ENCODE measurements around the gene BCDIN3D. TPM values are rescaled to one million over a fixed set of nuclear protein-coding genes. Genes with fewer than 3 reads are reported as not detected.

The BCDIN3D gene
- total and polyA plus RNA-seq, 2 of the 8 experiments (the other 6 are each of a cell fraction or from before 2014, with no cell fraction given): 1.6 to 2.4 TPM

DNA sequence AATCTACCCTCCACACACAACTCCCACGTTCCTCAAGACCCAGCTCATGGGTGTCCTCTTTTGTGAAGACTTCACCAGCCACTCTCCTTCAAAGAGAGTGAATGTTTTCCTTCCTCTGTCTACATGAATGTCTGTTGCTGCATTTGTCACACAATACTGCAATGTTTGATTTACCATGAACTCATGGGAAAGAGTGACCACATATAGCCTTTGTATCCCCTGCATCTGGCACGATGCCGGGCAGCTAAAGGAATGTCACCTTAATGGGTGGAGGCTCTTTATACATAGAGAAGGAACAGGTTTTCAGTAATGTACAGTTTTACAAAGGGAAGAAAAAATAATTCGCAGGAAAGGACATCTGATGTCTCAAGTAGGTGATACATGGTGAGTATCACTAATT is 12.1 kb upstream of the BCDIN3D start:
- H3K23me2 ChIP-seq (ENCODE audit: low read depth, low read length): no peaks in the 10 kb centered on the region; the same call in 1 of the 2 replicates
- 0 out of 7 replicates have a peak overlapping the region, but pooled peaks of 1 of the 4 experiments have one; percentile 15 for H3K9ac ChIP-seq (replicated peaks in 1 of 4; ENCODE audit: extremely low read depth in 1 of 4, low read depth in 3 of 4, low read length in 3 of 4)
- H4K20me1 ChIP-seq (replicated peaks in 1 of 2; ENCODE audit: control insufficient read depth in 1 of 2, insufficient read depth in 2 of 2, low read length in 2 of 2): no peaks in the 10 kb centered on the region
- H3K18ac ChIP-seq (ENCODE audit: extremely low read depth, low read length): no peak overlapping the region
- no peak overlapping the region; the same call in 1 of the 2 replicates for H2AK5ac ChIP-seq (ENCODE audit: low read depth, low read length)
- peaks cover 4 to 5% of the 10 kb centered on the region in 2 experiments; a peak in 2 of 4 replicates for H3K9me3 ChIP-seq (ENCODE audit: insufficient read depth in 2 of 2, low read depth in 1 of 2, low read length in 1 of 2)
- H2BK5ac ChIP-seq (ENCODE audit: low read depth, low read length): no peak overlapping the region
- POLR2A ChIA-PET (ENCODE audit: partially characterized antibody): no interaction called here
- H3K4me3 ChIP-seq (ENCODE audit: extremely low read depth in 1 of 4, insufficient read depth in 2 of 4, low read depth in 3 of 4, low read length in 4 of 4): no peak overlapping the region
- no peak overlapping the region for H3K27ac ChIP-seq (ENCODE audit: low read depth, low read length)
- no peaks in the 10 kb centered on the region for H3K79me2 ChIP-seq (ENCODE audit: control insufficient read depth in 1 of 2, insufficient read depth in 2 of 2, low read length in 2 of 2)
- FAIRE-seq (no peak), DNase-seq (ENCODE audit: low read depth in 1 of 2, low spot score in 2 of 2) (no peak)
- H3K56ac ChIP-seq (replicated peaks; ENCODE audit: insufficient read length, low read depth, low read length): no peak overlapping the region
- H3K4me1 ChIP-seq (replicated peaks in 1 of 4; ENCODE audit: control insufficient read depth in 3 of 4, insufficient read depth in 4 of 4, low read length in 3 of 4): no peaks in the 10 kb centered on the region
- H2BK120ac ChIP-seq (replicated peaks; ENCODE audit: low read depth, low read length): no peak overlapping the region
- H3K23ac ChIP-seq (ENCODE audit: insufficient read length): no peak overlapping the region
- H2BK20ac ChIP-seq (ENCODE audit: low read length): no peak overlapping the region
- H4K91ac ChIP-seq (replicated peaks; ENCODE audit: insufficient read length, low read length): no peak overlapping the region
- no peaks in the 10 kb centered on the region for H3K27me3 ChIP-seq (replicated peaks in 1 of 4; ENCODE audit: control insufficient read depth in 3 of 4, extremely low read depth in 1 of 4, insufficient read depth in 3 of 4, low read length in 3 of 4)
- CTCF ChIA-PET (ENCODE audit: partially characterized antibody): interaction anchor here (1.1 to 4.6 kb wide), 5 partner anchors 9 to 112 kb away, joined by 4 to 18 read pairs (median 5); partner anchors contain the start of gene BCDIN3D
- 0 out of 2 replicates have a peak overlapping the region, but pooled peaks have one; percentile 5 for H2BK15ac ChIP-seq (ENCODE audit: low read length)
- H4K8ac ChIP-seq (ENCODE audit: extremely low read depth, insufficient read depth, low read length): no peak overlapping the region
- no peak overlapping the region for H4K5ac ChIP-seq (ENCODE audit: insufficient read length, low read depth, low read length)
- H2BK12ac ChIP-seq (ENCODE audit: low read depth, low read length): 0 out of 2 replicates have a peak overlapping the region, but pooled peaks have one; percentile 17
- H3K36me3 ChIP-seq (ENCODE audit: control insufficient read depth in 2 of 4, insufficient read depth in 4 of 4, low read length in 3 of 4): no peaks in the 10 kb centered on the region
- no peak overlapping the region for H3K4me2 ChIP-seq (ENCODE audit: insufficient read depth in 1 of 2, low read depth in 2 of 2, low read length in 2 of 2)
- no peak overlapping the region for H3K4ac ChIP-seq (replicated peaks; ENCODE audit: insufficient read length, low read depth, low read length)
- no peak overlapping the region for H2AFZ ChIP-seq (ENCODE audit: low read length)
- no peak overlapping the region for H3K14ac ChIP-seq (ENCODE audit: insufficient read length)
- H3K79me1 ChIP-seq (ENCODE audit: low read depth, low read length): no peaks in the 10 kb centered on the region
- WGBS, 2 experiments (ENCODE audit: extremely low coverage in 1 of 2, insufficient coverage in 1 of 2, insufficient read length in 1 of 2, insufficient replicate concordance in 2 of 2, low coverage in 1 of 2, low lambda C conversion rate in 2 of 2, missing lambda C conversion rate in 1 of 2): 90% methylated on average over 4 of the region's 4 CpGs; no CpG with 5 or more reads in 1 of the 2 experiments
- no peak for TF ChIP-seq CBX5 (IDR thresholded peaks at IDR 0.05; ENCODE audit: low read depth, low read length)
- no peak for TF ChIP-seq RNF2 (IDR thresholded peaks at IDR 0.05; ENCODE audit: borderline replicate concordance, low read depth, low read length, missing control alignments, poor library complexity, severe bottlenecking)
- no peak for TF ChIP-seq SAP30 (IDR thresholded peaks at IDR 0.05; ENCODE audit: insufficient read depth, insufficient replicate concordance, low read length)
- TF ChIP-seq, protein P1, sequence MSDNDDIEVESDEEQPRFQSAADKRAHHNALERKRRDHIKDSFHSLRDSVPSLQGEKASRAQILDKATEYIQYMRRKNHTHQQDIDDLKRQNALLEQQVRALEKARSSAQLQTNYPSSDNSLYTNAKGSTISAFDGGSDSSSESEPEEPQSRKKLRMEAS (IDR thresholded peaks at IDR 0.05): no peak
- no peak for TF ChIP-seq HDAC2 (IDR thresholded peaks at IDR 0.05; ENCODE audit: borderline replicate concordance in 1 of 2, low read depth in 2 of 2, low read length in 2 of 2)
- no peak for TF ChIP-seq CTCF (IDR thresholded peaks at IDR 0.05; ENCODE audit: control extremely low read depth in 1 of 3, insufficient read depth in 1 of 3, low read depth in 1 of 3, low read length in 3 of 3)
- no peak for TF ChIP-seq CEBPB (IDR thresholded peaks at IDR 0.05; ENCODE audit: low read depth, low read length)
- TF ChIP-seq CHD1 (IDR thresholded peaks at IDR 0.05; ENCODE audit: low read depth, low read length): no peak
- no peak for TF ChIP-seq FOSL1 (IDR thresholded peaks at IDR 0.05; ENCODE audit: insufficient read depth, low read depth, low read length)
- TF ChIP-seq SUZ12 (IDR thresholded peaks at IDR 0.05; ENCODE audit: low read length): no peak

Measured in H1 (cell line).